ENCODE results near the gene TXN. TPM values are rescaled to one million over a fixed set of nuclear protein-coding genes. Genes with fewer than 3 reads are reported as not detected.

The TXN gene
- 10 to 100 TPM; 27.2 to 41.9 (median 36.8) TPM for total RNA-seq
- 53.2 TPM for total RNA-seq (2013)

DNA sequence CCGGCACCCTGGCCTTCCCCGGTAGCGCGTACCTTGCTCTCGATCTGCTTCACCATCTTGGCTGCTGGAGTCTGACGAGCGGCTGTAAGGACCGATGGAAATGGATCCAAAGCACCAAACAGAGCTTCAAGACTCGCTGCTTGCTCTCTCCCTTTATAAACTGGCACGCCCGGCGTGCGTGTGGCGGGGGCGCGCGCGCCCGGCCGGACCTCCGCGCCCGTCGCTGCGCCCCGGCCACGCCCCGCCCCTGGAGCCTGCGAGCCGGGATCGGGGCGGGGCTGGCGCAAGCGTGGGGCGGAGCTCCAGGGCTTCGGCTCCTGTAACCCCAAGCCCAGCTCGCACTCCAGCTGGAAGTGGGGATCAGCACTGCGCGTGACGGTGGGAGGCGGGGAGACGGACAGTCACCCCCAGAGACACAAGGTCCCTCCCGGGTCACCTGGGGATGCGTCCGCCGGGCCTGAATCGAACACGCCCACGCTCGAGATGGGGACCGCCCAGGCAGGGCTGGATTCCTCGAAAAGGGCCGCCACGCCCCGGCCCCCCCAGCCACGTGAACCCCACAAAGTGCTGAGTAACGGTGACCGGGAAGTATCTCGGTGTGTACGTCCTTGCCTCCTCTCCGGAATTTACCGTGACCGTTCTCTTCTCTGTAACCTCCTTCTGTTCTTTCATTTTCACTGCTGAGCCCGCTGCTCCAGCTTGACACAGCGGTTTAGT, at the start of gene TXN:
TXN (minus strand) TSS at position 128 of the 717 bp plus-strand sequence; CDS start at position 56, 72 bp downstream.
- ATAC-seq = peak; percentile 82 to 89 (median 84)

DNA sequence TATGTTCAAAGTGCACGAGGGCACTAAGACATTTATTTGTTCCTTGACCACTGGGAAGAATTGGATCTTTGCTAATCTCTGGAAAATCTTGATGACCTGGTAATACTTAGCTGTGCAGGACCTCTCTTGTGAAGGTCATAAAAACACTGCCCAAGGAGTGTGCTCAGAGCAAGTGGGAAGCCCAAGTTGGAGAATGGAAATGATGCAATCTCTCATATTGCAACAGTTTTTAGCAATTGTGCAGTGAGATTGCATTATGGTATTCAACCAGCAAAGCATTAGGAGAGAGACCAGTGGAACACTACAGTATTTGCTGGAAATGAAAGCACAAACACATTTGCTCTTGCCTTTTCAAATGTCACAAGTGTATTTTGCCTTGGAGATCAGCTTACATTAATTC, 46.8 kb upstream of the TXN start:
- WGBS (ENCODE audit: insufficient coverage) = 96% methylated on average over 1 of the region's 1 CpG
- Histone ChIP-seq H3K9me3 (ENCODE audit: control insufficient read depth, insufficient read depth, low read length) (no peaks in the 10 kb centered on the region), H3K27me3 (ENCODE audit: control insufficient read depth, insufficient read depth, low read length) (no peaks in the 10 kb centered on the region), H3K36me3 (ENCODE audit: control insufficient read depth, insufficient read depth, low read length) (no peaks in the 10 kb centered on the region), H3K4me3 (ENCODE audit: low read length) (no peak overlapping the region), H3K27ac (ENCODE audit: low read length) (no peak overlapping the region), H3K4me1 (ENCODE audit: control insufficient read depth, insufficient read depth, low read length) (no peaks in the 10 kb centered on the region)
- no peak for ATAC-seq
- Mint-ChIP-seq H3K4me1 (no peaks in the 10 kb centered on the region), H3K9me3 (no peaks in the 10 kb centered on the region), H3K27ac (no peak overlapping the region), H3K36me3 (no peaks in the 10 kb centered on the region), H3K27me3 (ENCODE audit: low read depth in 2 of 2) (peaks cover 0 to 3% of the 10 kb centered on the region in 2 donors), H3K4me3 (no peak overlapping the region)
- intact Hi-C loops (cut with micrococcal nuclease) = no loop called here
- TF ChIP-seq, protein P1, sequence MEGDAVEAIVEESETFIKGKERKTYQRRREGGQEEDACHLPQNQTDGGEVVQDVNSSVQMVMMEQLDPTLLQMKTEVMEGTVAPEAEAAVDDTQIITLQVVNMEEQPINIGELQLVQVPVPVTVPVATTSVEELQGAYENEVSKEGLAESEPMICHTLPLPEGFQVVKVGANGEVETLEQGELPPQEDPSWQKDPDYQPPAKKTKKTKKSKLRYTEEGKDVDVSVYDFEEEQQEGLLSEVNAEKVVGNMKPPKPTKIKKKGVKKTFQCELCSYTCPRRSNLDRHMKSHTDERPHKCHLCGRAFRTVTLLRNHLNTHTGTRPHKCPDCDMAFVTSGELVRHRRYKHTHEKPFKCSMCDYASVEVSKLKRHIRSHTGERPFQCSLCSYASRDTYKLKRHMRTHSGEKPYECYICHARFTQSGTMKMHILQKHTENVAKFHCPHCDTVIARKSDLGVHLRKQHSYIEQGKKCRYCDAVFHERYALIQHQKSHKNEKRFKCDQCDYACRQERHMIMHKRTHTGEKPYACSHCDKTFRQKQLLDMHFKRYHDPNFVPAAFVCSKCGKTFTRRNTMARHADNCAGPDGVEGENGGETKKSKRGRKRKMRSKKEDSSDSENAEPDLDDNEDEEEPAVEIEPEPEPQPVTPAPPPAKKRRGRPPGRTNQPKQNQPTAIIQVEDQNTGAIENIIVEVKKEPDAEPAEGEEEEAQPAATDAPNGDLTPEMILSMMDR (IDR thresholded peaks at IDR 0.05) = no peak
- DNase-seq = no peak

More for the DNA sequence above, at the start of gene TXN:
- Mint-ChIP-seq H3K27me3 (ENCODE audit: low read depth in 2 of 2) (no peaks in the 10 kb centered on the region), H3K27ac (peak within 1 kb of the TSS; percentile 77 to 81), H3K4me3 (peak within 1 kb of the TSS; percentile 99), H3K4me1 (peaks cover 29 to 44% of the 10 kb centered on the region in 2 donors), H3K9me3 (no peaks in the 10 kb centered on the region), H3K36me3 (no peaks in the 10 kb centered on the region)
- intact Hi-C loops (cut with micrococcal nuclease) = no loop called here
- H3K36me3 ChIP-seq (ENCODE audit: control insufficient read depth, insufficient read depth, low read length) = no peaks in the 10 kb centered on the region
- H3K9me3 ChIP-seq (ENCODE audit: control insufficient read depth, insufficient read depth, low read length) = no peaks in the 10 kb centered on the region
- H3K4me1 ChIP-seq (ENCODE audit: control insufficient read depth, insufficient read depth, low read length) = peaks cover 22% of the 10 kb centered on the region
- H3K27me3 ChIP-seq (ENCODE audit: control insufficient read depth, insufficient read depth, low read length) = no peaks in the 10 kb centered on the region
- H3K27ac ChIP-seq (ENCODE audit: low read length) = peak within 1 kb of the TSS; percentile 70
- peak within 1 kb of the TSS; percentile 97 for H3K4me3 ChIP-seq (ENCODE audit: low read length)
- DNase-seq = peak; percentile 69 to 88
- TF ChIP-seq, protein P1 (IDR thresholded peaks at IDR 0.05) = no peak
- under 1% methylated on average over 65 of the region's 65 CpGs for WGBS (ENCODE audit: insufficient coverage)

DNA sequence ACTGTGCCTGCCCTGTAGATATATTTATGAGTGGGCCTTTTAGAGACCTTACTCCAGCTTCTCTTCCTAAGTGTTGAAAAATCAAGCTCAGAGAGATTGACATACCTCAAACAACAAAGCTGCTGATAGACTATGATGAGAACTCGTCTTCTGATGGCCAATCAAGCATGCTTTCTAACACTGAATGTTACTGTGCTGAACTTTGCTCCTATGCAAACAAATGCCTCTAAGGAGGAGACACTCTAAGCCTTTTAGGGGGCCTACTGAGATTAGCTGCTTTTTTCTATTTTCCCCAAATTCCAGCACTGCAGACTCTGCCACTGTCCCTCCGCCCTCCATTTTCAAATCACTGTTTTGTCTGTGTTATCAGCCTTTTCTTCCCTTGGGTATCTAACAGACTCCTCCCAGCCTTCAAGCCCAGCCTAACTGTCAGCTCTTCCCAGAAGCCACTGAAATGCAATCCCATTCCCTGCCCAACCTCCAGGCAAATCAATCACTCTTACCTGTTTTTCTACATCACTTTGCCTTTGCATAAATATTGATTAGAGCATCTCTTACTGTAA, 41.8 kb upstream of the TXN start:
- no peak overlapping the region for H3K4me3 Mint-ChIP-seq
- no peak overlapping the region for H3K27ac ChIP-seq (ENCODE audit: low read length)
- H3K4me1 ChIP-seq (ENCODE audit: control insufficient read depth, insufficient read depth, low read length) = no peaks in the 10 kb centered on the region
- ATAC-seq (no peak), DNase-seq (no peak)
- H3K27me3 ChIP-seq (ENCODE audit: control insufficient read depth, insufficient read depth, low read length) = no peaks in the 10 kb centered on the region
- intact Hi-C loops (cut with micrococcal nuclease) = no loop called here
- H3K36me3 ChIP-seq (ENCODE audit: control insufficient read depth, insufficient read depth, low read length) = no peaks in the 10 kb centered on the region
- peaks cover 0 to 7% of the 10 kb centered on the region in 2 donors for H3K27me3 Mint-ChIP-seq (ENCODE audit: low read depth in 2 of 2)
- H3K27ac Mint-ChIP-seq = no peak overlapping the region
- no peaks in the 10 kb centered on the region for H3K4me1 Mint-ChIP-seq
- TF ChIP-seq, protein P1 (IDR thresholded peaks at IDR 0.05) = no peak
- no peak overlapping the region for H3K4me3 ChIP-seq (ENCODE audit: low read length)
- no peaks in the 10 kb centered on the region for H3K9me3 Mint-ChIP-seq
- no peaks in the 10 kb centered on the region for H3K9me3 ChIP-seq (ENCODE audit: control insufficient read depth, insufficient read depth, low read length)
- H3K36me3 Mint-ChIP-seq = no peaks in the 10 kb centered on the region
- WGBS (ENCODE audit: insufficient coverage) = 90% methylated on average over 2 of the region's 2 CpGs
